DOHH2 (cell line): ENCODE data around the gene EFS.

Source experiments
- H3F3A ChIP-seq: fragments of 200-600 bp; sonication (generic), shearing (Covaris generic); 2 replicates; pipeline ENCODE4 v1.6.0; 2016; ENCODE audit warnings: antibody characterized with exemption, mild to moderate bottlenecking; ENCODE audit not compliant: control insufficient read depth, insufficient read depth
- H3K27ac ChIP-seq: fragments of 200-600 bp; sonication (generic); 2 replicates; pipeline ENCODE4 v1.5.1; 2014; ENCODE audit warnings: low read depth, mild to moderate bottlenecking, low read length, moderate library complexity
- H3K27me3 ChIP-seq: fragments of 200-600 bp; sonication (generic); 2 replicates; pipeline ENCODE4 v1.6.1; 2014; ENCODE audit warnings: mild to moderate bottlenecking, low read length, mixed read lengths; ENCODE audit not compliant: control insufficient read depth
- H3K36me3 ChIP-seq: fragments of 200-600 bp; sonication (generic); 2 replicates; pipeline ENCODE4 v1.6.1; 2014; ENCODE audit warnings: mild to moderate bottlenecking, low read length, moderate library complexity, mixed read lengths; ENCODE audit not compliant: control insufficient read depth
- H3K4me1 ChIP-seq: fragments of 200-600 bp; sonication (generic); 2 replicates; pipeline ENCODE4 v1.6.1; 2014; ENCODE audit warnings: mild to moderate bottlenecking, low read length, mixed read lengths; ENCODE audit not compliant: control insufficient read depth
- H3K4me2 ChIP-seq: fragments of 200-600 bp; sonication (generic); 2 replicates; pipeline ENCODE4 v1.6.0; 2014; ENCODE audit warnings: mild to moderate bottlenecking, low read length, moderate library complexity
- H3K4me3 ChIP-seq: fragments of 200-600 bp; sonication (generic); 2 replicates; pipeline ENCODE4 v1.5.1; 2014; ENCODE audit warnings: mild to moderate bottlenecking, low read length, mixed read lengths
- H3K79me2 ChIP-seq: fragments of 200-600 bp; sonication (generic); 2 replicates; pipeline ENCODE4 v1.6.1; 2014; ENCODE audit warnings: mild to moderate bottlenecking, low read length, mixed read lengths; ENCODE audit not compliant: control insufficient read depth
- H3K9me2 ChIP-seq: fragments of 200-600 bp; sonication (generic); replicated peaks from 2 replicates; pipeline ENCODE4 v1.6.1; 2014; ENCODE audit warnings: mild to moderate bottlenecking, low read length, mixed read lengths; ENCODE audit not compliant: control insufficient read depth
- H3K9me3 ChIP-seq: fragments of 200-600 bp; sonication (generic); 2 replicates; pipeline ENCODE4 v1.6.1; 2014; ENCODE audit warnings: antibody characterized with exemption, low read length, mixed read lengths; ENCODE audit not compliant: control insufficient read depth, insufficient read depth
- H4K20me1 ChIP-seq: fragments of 200-600 bp; sonication (generic); 2 replicates; pipeline ENCODE4 v1.6.0; 2014; ENCODE audit warnings: low read depth, mild to moderate bottlenecking, antibody characterized with exemption, low read length, moderate library complexity; ENCODE audit not compliant: control insufficient read depth, insufficient read depth
- CTCF ChIP-seq: fragments of 200-600 bp; sonication (generic); IDR thresholded peaks from one replicate; pipeline ENCODE4 v1.5.1; 2014; ENCODE audit warnings: antibody characterized with exemption, mild to moderate bottlenecking, low read depth, low read length; ENCODE audit not compliant: poor library complexity, severe bottlenecking
- EZH2phosphoT487 ChIP-seq: fragments of 200-600 bp; sonication (generic); IDR thresholded peaks from 2 replicates; pipeline ENCODE4 v1.6.1; 2017; ENCODE audit warnings: borderline replicate concordance, mild to moderate bottlenecking, antibody characterized with exemption, low read length, moderate library complexity, mixed read lengths

The EFS gene

GRCh38 chr14:23358553-23359166, 6.3 kb downstream of the EFS start:
- no peak for TF ChIP-seq EZH2phosphoT487
- TF ChIP-seq CTCF, result no peak
- Histone ChIP-seq H3K4me1 (no peaks in the 10 kb centered on the region), H3K36me3 (no peaks in the 10 kb centered on the region), H3K9me2 (no peaks in the 10 kb centered on the region), H3K79me2 (no peaks in the 10 kb centered on the region), H4K20me1 (no peaks in the 10 kb centered on the region), H3K4me3 (no peak overlapping the region), H3K4me2 (no peak overlapping the region), H3K9me3 (no peaks in the 10 kb centered on the region), H3K27ac (no peak overlapping the region), H3F3A (no peaks in the 10 kb centered on the region), H3K27me3 (no peaks in the 10 kb centered on the region)

DNA sequence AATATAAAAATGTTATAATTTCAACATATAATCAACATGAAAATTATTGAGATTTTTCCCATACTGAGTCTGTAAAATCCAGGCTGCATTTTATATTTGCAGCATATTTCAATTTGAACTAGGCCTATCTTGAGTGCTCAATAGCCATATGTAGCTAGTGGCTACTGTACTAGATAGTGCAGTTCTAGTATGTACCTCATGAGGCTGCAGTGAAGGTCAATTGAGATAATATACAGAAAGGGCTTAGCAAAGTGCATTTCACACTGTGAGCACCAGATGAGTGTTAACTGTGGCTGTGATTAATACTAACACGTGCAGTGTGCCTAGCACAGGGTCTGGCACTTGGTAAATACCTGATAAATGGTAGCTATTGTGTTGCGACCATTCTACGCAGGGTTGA, 6.9 kb downstream of the EFS start:
- H3K9me3 ChIP-seq, result no peaks in the 10 kb centered on the region
- no peaks in the 10 kb centered on the region for H3F3A ChIP-seq
- no peaks in the 10 kb centered on the region for H4K20me1 ChIP-seq
- H3K27me3 ChIP-seq, result no peaks in the 10 kb centered on the region
- H3K4me2 ChIP-seq, result no peak overlapping the region
- no peaks in the 10 kb centered on the region for H3K9me2 ChIP-seq
- H3K36me3 ChIP-seq, result no peaks in the 10 kb centered on the region
- no peaks in the 10 kb centered on the region for H3K4me1 ChIP-seq
- H3K27ac ChIP-seq, result no peak overlapping the region
- no peak for TF ChIP-seq EZH2phosphoT487
- no peak for TF ChIP-seq CTCF
- H3K4me3 ChIP-seq, result no peak overlapping the region
- no peaks in the 10 kb centered on the region for H3K79me2 ChIP-seq

DNA sequence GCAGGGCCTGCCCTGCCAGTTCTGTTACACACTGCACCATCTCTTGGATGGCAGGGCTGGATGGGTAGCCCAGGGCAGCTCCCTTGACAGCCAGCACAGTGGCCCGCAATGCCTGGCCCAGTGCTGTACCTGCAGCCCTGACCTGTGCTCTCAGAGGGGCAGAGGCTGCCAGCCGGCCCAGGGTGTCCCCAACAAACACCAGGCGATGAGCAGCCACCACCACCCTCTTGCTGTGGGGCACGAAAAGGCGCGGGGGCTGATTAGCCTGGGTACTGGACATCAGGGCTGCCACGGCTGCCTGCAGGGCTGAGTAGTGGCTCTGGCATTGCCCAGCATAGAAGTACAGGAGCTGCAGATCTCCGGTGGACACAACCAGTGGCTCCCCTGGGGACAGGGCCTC, 7.7 kb downstream of the EFS start:
- no peak overlapping the region for H3K4me2 ChIP-seq
- no peaks in the 10 kb centered on the region for H3K79me2 ChIP-seq
- no peak overlapping the region for H3K27ac ChIP-seq
- H3F3A ChIP-seq, result no peaks in the 10 kb centered on the region
- no peaks in the 10 kb centered on the region for H3K9me2 ChIP-seq
- H3K4me1 ChIP-seq, result no peaks in the 10 kb centered on the region
- H3K27me3 ChIP-seq, result no peaks in the 10 kb centered on the region
- no peaks in the 10 kb centered on the region for H4K20me1 ChIP-seq
- no peak for TF ChIP-seq EZH2phosphoT487
- TF ChIP-seq CTCF, result no peak
- H3K9me3 ChIP-seq, result no peaks in the 10 kb centered on the region
- H3K36me3 ChIP-seq, result no peaks in the 10 kb centered on the region
- no peak overlapping the region for H3K4me3 ChIP-seq

- H3K4me2 ChIP-seq, result no peak overlapping the region
- H3K4me3 ChIP-seq, result no peak overlapping the region
- H3K4me1 ChIP-seq, result no peaks in the 10 kb centered on the region
- no peaks in the 10 kb centered on the region for H4K20me1 ChIP-seq
- H3K36me3 ChIP-seq, result no peaks in the 10 kb centered on the region
- H3K9me3 ChIP-seq, result no peaks in the 10 kb centered on the region
- H3F3A ChIP-seq, result no peaks in the 10 kb centered on the region
- no peaks in the 10 kb centered on the region for H3K27me3 ChIP-seq
- H3K27ac ChIP-seq, result no peak overlapping the region
- no peaks in the 10 kb centered on the region for H3K9me2 ChIP-seq
- H3K79me2 ChIP-seq, result no peaks in the 10 kb centered on the region
- TF ChIP-seq EZH2phosphoT487 (no peak), CTCF (no peak)
Measured at GRCh38 chr14:23356662-23357061, 8.3 kb downstream of the EFS start.
